Testis (tissue), 3 donors: ENCODE results near the gene CPEB4. TPM values are rescaled to one million over a fixed set of nuclear protein-coding genes. Genes with fewer than 3 reads are reported as not detected.

Source experiments
- DNase-seq: peaks from one replicate; pipeline ENCODE4 v3.0.0-alpha.2; 2019
- H3K27ac ChIP-seq, 2 donors: fragments of 200-600 bp; sonication (generic); one replicate each; pipeline ENCODE4 v1.5.1; 2019
- H3K27me3 ChIP-seq: fragments of 200-600 bp; sonication (generic); one replicate; pipeline ENCODE4 v1.5.1; 2019
- H3K36me3 ChIP-seq: fragments of 200-600 bp; sonication (generic); one replicate; pipeline ENCODE4 v1.5.1; 2017; ENCODE audit warnings: low read depth; ENCODE audit errors: missing control alignments
- H3K4me1 ChIP-seq: fragments of 200-600 bp; sonication (generic); one replicate; pipeline ENCODE4 v1.5.1; 2019
- H3K4me3 ChIP-seq, 2 donors: fragments of 200-600 bp; sonication (generic); one replicate each; pipeline ENCODE4 v1.5.1; 2017 to 2019
- H3K9me3 ChIP-seq: fragments of 200-600 bp; sonication (generic); one replicate; pipeline ENCODE4 v1.5.1; 2017
- CTCF ChIP-seq, 3 experiments: fragments of 450-650 bp in 2 of 3; fragments of 200-600 bp in 1 of 3; sonication (generic) in 1 of 3; IDR thresholded peaks; one replicate each; pipeline ENCODE4 v1.5.1; 2016 to 2019; ENCODE audit warnings: antibody characterized with exemption in 3 of 3, mild to moderate bottlenecking in 2 of 3, moderate library complexity in 1 of 3
- POLR2A ChIP-seq: fragments of 450-650 bp; IDR thresholded peaks from one replicate; pipeline ENCODE4 v1.6.1; 2017; ENCODE audit warnings: antibody characterized with exemption, mild to moderate bottlenecking, moderate library complexity
- WGBS, 2 donors: methylation state at CpG; one replicate each; pipeline ENCODE4 v1.1.5; 2018; 5-methylcytosine and 5-hydroxymethylcytosine counted together
- intact Hi-C: fragments of 100-400 bp; cut with DNase I; formaldehyde crosslinking; loops from one replicate; pipeline ENCODE4 v1.15.1; 2023; ENCODE audit warnings: low total_unique reads
- polyA plus RNA-seq: library from polyadenylated mRNA; stranded (reverse); fragments of 350-450 nt; fragmentation: Illumina TruSeq; extraction: RNeasy Lipid Tissue Mini Kit (QIAGEN cat#74804); gene quantifications from one replicate; pipeline ENCODE4 v1.2.3, GENCODE V29; 2014; ENCODE audit warnings: low read depth, low replicate concordance; ENCODE audit not compliant: insufficient read depth
- total RNA-seq, 2 donors: library from RNA; depleted of rRNA; stranded (reverse); fragments of >200 nt; gene quantifications; one replicate each; pipeline ENCODE4 v1.2.3, GENCODE V29; 2016

The CPEB4 gene
- total and polyA plus RNA-seq, 3 donors from 2014 or later = 29.4 to 64.4 (median 52.9) TPM

GRCh38 chr5:173855162-173855994 lies 32.8 kb upstream of the CPEB4 start:
- TF ChIP-seq POLR2A = no peak
- no peaks in the 10 kb centered on the region for H3K36me3 ChIP-seq
- DNase-seq = no peak
- intact Hi-C loops = no loop called here
- H3K27me3 ChIP-seq = no peaks in the 10 kb centered on the region
- 89 to 91% methylated on average over 11 of the region's 11 CpGs for WGBS, 2 donors
- no peak overlapping the region for H3K4me3 ChIP-seq
- H3K27ac ChIP-seq = no peak overlapping the region
- no peaks in the 10 kb centered on the region for H3K4me1 ChIP-seq
- H3K9me3 ChIP-seq = no peaks in the 10 kb centered on the region

- Histone ChIP-seq H3K4me3 (no peak overlapping the region), H3K36me3 (no peaks in the 10 kb centered on the region), H3K27ac (no peak overlapping the region), H3K27me3 (no peaks in the 10 kb centered on the region), H3K9me3 (no peaks in the 10 kb centered on the region), H3K4me1 (no peaks in the 10 kb centered on the region)
- no peak for TF ChIP-seq POLR2A
- TF ChIP-seq CTCF (IDR thresholded peaks at IDR 0.05) = no peak
- WGBS, 2 donors = 77 to 83% methylated on average over 2 of the region's 2 CpGs
- DNase-seq = no peak
- intact Hi-C loops = no loop called here
Measured at GRCh38 chr5:173855995-173856656, 32.0 kb upstream of the CPEB4 start.

GRCh38 chr5:173857234-173857633 lies 30.9 kb upstream of the CPEB4 start:
- Histone ChIP-seq H3K4me3 (no peak overlapping the region), H3K27me3 (no peaks in the 10 kb centered on the region), H3K36me3 (no peaks in the 10 kb centered on the region), H3K27ac (no peak overlapping the region), H3K9me3 (no peaks in the 10 kb centered on the region), H3K4me1 (no peaks in the 10 kb centered on the region)
- 86 to 96% methylated on average over 3 of the region's 3 CpGs for WGBS, 2 donors
- intact Hi-C loops = no loop called here
- DNase-seq = no peak
- no peak for TF ChIP-seq POLR2A
- no peak for TF ChIP-seq CTCF (IDR thresholded peaks at IDR 0.05)

- H3K9me3 ChIP-seq = no peaks in the 10 kb centered on the region
- H3K27ac ChIP-seq = no peak overlapping the region
- TF ChIP-seq CTCF (IDR thresholded peaks at IDR 0.05) (no peak), POLR2A (no peak)
- H3K4me3 ChIP-seq = no peak overlapping the region
- 69 to 72% methylated on average over 6 of the region's 6 CpGs for WGBS, 2 donors
- no peaks in the 10 kb centered on the region for H3K36me3 ChIP-seq
- no peaks in the 10 kb centered on the region for H3K4me1 ChIP-seq
- intact Hi-C loops = no loop called here
- no peak for DNase-seq
- H3K27me3 ChIP-seq = no peaks in the 10 kb centered on the region
Measured at GRCh38 chr5:173858021-173858669, 30.0 kb upstream of the CPEB4 start.

GRCh38 chr5:173858670-173859407 lies 29.3 kb upstream of the CPEB4 start:
- TF ChIP-seq CTCF (IDR thresholded peaks at IDR 0.05) = no peak
- no peak for TF ChIP-seq POLR2A
- 77 to 87% methylated on average over 4 of the region's 4 CpGs for WGBS, 2 donors
- H3K9me3 ChIP-seq = no peaks in the 10 kb centered on the region
- H3K27ac ChIP-seq = no peak overlapping the region
- no peaks in the 10 kb centered on the region for H3K36me3 ChIP-seq
- H3K4me1 ChIP-seq = no peaks in the 10 kb centered on the region
- no peak overlapping the region for H3K4me3 ChIP-seq
- H3K27me3 ChIP-seq = no peaks in the 10 kb centered on the region
- no peak for DNase-seq
- intact Hi-C loops = no loop called here
